ENCODE data around the gene BBX. TPM values are rescaled to one million over a fixed set of nuclear protein-coding genes. Genes with fewer than 3 reads are reported as not detected.

The BBX gene
- total RNA-seq, 1 donor from 2014 or later: 54.1 TPM

DNA sequence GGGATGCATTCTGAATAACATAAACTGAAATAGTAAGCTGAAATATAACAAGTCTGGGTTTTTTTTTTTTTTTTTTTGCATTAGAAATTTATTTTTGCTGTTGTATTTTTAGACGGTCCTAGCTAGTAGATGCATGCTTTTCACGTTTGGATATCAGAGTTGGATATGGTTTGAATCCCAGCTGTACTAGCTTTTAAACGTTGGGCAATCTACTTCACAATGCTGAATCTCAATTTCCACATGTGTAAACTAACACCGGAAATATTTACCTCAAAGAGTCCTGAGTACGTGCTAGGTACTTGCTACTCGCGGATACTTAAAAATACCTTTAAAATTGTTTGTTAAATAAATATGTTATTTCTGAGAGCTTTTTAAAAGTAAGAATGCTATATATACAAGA lies 139.8 kb downstream of the BBX start:
- peaks cover 5% of the 10 kb centered on the region for H3K36me3 Mint-ChIP-seq (ENCODE audit: insufficient read depth)
- TF ChIP-seq, protein P1, sequence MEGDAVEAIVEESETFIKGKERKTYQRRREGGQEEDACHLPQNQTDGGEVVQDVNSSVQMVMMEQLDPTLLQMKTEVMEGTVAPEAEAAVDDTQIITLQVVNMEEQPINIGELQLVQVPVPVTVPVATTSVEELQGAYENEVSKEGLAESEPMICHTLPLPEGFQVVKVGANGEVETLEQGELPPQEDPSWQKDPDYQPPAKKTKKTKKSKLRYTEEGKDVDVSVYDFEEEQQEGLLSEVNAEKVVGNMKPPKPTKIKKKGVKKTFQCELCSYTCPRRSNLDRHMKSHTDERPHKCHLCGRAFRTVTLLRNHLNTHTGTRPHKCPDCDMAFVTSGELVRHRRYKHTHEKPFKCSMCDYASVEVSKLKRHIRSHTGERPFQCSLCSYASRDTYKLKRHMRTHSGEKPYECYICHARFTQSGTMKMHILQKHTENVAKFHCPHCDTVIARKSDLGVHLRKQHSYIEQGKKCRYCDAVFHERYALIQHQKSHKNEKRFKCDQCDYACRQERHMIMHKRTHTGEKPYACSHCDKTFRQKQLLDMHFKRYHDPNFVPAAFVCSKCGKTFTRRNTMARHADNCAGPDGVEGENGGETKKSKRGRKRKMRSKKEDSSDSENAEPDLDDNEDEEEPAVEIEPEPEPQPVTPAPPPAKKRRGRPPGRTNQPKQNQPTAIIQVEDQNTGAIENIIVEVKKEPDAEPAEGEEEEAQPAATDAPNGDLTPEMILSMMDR (IDR thresholded peaks at IDR 0.05; ENCODE audit: unreplicated experiment): no peak

GRCh38 chr3:107663266-107663665 lies 140.5 kb downstream of the BBX start:
- Mint-ChIP-seq H3K9me3 (ENCODE audit: low read depth) (no peaks in the 10 kb centered on the region), H3K27ac (no peak overlapping the region), H3K4me3 (ENCODE audit: low read depth) (no peak overlapping the region), H3K36me3 (ENCODE audit: insufficient read depth) (peaks cover 5% of the 10 kb centered on the region), H3K4me1 (ENCODE audit: low read depth) (peaks cover 7% of the 10 kb centered on the region), H3K27me3 (no peaks in the 10 kb centered on the region)
- TF ChIP-seq, protein P1 (IDR thresholded peaks at IDR 0.05; ENCODE audit: unreplicated experiment): no peak
- DNase-seq (ENCODE audit: low spot score, unreplicated experiment): no peak

More for the DNA sequence above, 139.8 kb downstream of the BBX start:
- Mint-ChIP-seq H3K27ac (no peak overlapping the region), H3K9me3 (ENCODE audit: low read depth) (no peaks in the 10 kb centered on the region), H3K4me3 (ENCODE audit: low read depth) (no peak overlapping the region), H3K27me3 (no peaks in the 10 kb centered on the region), H3K4me1 (ENCODE audit: low read depth) (peaks cover 5% of the 10 kb centered on the region)
- DNase-seq (ENCODE audit: low spot score, unreplicated experiment): no peak

- Mint-ChIP-seq H3K4me3 (ENCODE audit: low read depth) (no peak overlapping the region), H3K4me1 (ENCODE audit: low read depth) (peaks cover 7% of the 10 kb centered on the region), H3K27me3 (no peaks in the 10 kb centered on the region), H3K36me3 (ENCODE audit: insufficient read depth) (peaks cover 5% of the 10 kb centered on the region), H3K27ac (no peak overlapping the region), H3K9me3 (ENCODE audit: low read depth) (no peaks in the 10 kb centered on the region)
- no peak for DNase-seq (ENCODE audit: low spot score, unreplicated experiment)
- TF ChIP-seq, protein P1 (IDR thresholded peaks at IDR 0.05; ENCODE audit: unreplicated experiment): no peak
Observed at GRCh38 chr3:107664614-107665013, 141.9 kb downstream of the BBX start.

- H3K27ac Mint-ChIP-seq: no peak overlapping the region
- no peak for DNase-seq (ENCODE audit: low spot score, unreplicated experiment)
- TF ChIP-seq, protein P1 (IDR thresholded peaks at IDR 0.05; ENCODE audit: unreplicated experiment): no peak
- no peak overlapping the region for H3K4me3 Mint-ChIP-seq (ENCODE audit: low read depth)
- peaks cover 7% of the 10 kb centered on the region for H3K4me1 Mint-ChIP-seq (ENCODE audit: low read depth)
- H3K27me3 Mint-ChIP-seq: no peaks in the 10 kb centered on the region
- peaks cover 5% of the 10 kb centered on the region for H3K36me3 Mint-ChIP-seq (ENCODE audit: insufficient read depth)
- H3K9me3 Mint-ChIP-seq (ENCODE audit: low read depth): no peaks in the 10 kb centered on the region
Observed at GRCh38 chr3:107665351-107665750, 142.6 kb downstream of the BBX start.

GRCh38 chr3:107666853-107667252 lies 144.1 kb downstream of the BBX start:
- H3K9me3 Mint-ChIP-seq (ENCODE audit: low read depth): no peaks in the 10 kb centered on the region
- H3K4me1 Mint-ChIP-seq (ENCODE audit: low read depth): peaks cover 7% of the 10 kb centered on the region
- no peak overlapping the region for H3K4me3 Mint-ChIP-seq (ENCODE audit: low read depth)
- DNase-seq (ENCODE audit: low spot score, unreplicated experiment): no peak
- no peak overlapping the region for H3K27ac Mint-ChIP-seq
- H3K36me3 Mint-ChIP-seq (ENCODE audit: insufficient read depth): peaks cover 5% of the 10 kb centered on the region
- H3K27me3 Mint-ChIP-seq: no peaks in the 10 kb centered on the region
- TF ChIP-seq, protein P1 (IDR thresholded peaks at IDR 0.05; ENCODE audit: unreplicated experiment): no peak
